Activated T-cell treated with anti-CD3 and anti-CD28 coated beads, Interleukin-2, amount 50 U/mL, for 48 hours (primary cell): ENCODE measurements around the gene UNKL.
A peak's percentile ranks its signal among the peaks of the same experiment; 100 is the strongest.

Source experiments
- DNase-seq, 2 experiments: peaks; one replicate each; pipeline ENCODE4 v3.0.0-alpha.2; 2020

Gene UNKL

GRCh38 chr16:1430759-1431496 lies 16.4 kb upstream of the UNKL start, which contains the start of gene PERCC1:
PERCC1 (plus strand) TSS chr16:1431078; CDS start chr16:1432594, 1,516 bp downstream.
- DNase-seq = no peak

GRCh38 chr16:1430214-1430758 lies 15.8 kb upstream of the UNKL start:
- no peak for DNase-seq

- no peak for DNase-seq
Measured at GRCh38 chr16:1429631-1430030, 15.1 kb upstream of the UNKL start.

- DNase-seq = no peak
Measured at GRCh38 chr16:1429012-1429411, 14.5 kb upstream of the UNKL start.

GRCh38 chr16:1428511-1428910 lies 14.0 kb upstream of the UNKL start:
- DNase-seq = peak; percentile 66 to 76

GRCh38 chr16:1427473-1428461 lies 13.3 kb upstream of the UNKL start:
- DNase-seq = no peak

- DNase-seq = no peak
Measured at GRCh38 chr16:1426734-1427471, 12.4 kb upstream of the UNKL start.

GRCh38 chr16:1425616-1426370 lies 11.3 kb upstream of the UNKL start:
- no peak for DNase-seq

GRCh38 chr16:1424028-1424427 lies 9.5 kb upstream of the UNKL start:
- DNase-seq = no peak

- DNase-seq = no peak
Measured at GRCh38 chr16:1422076-1422475, 7.6 kb upstream of the UNKL start.

- no peak for DNase-seq
Measured at GRCh38 chr16:1420111-1420539, 5.6 kb upstream of the UNKL start.

- no peak for DNase-seq
Measured at GRCh38 chr16:1416521-1416941, 2.0 kb upstream of the UNKL start.

- peak; percentile 82 to 84 for DNase-seq
Measured at GRCh38 chr16:1413684-1414531, 596 bp downstream of the UNKL start.

GRCh38 chr16:1412847-1413246 lies 1.7 kb downstream of the UNKL start:
- DNase-seq = no peak

- peak; percentile 99 for DNase-seq
Measured at GRCh38 chr16:1408171-1408837, 6.2 kb downstream of the UNKL start.

GRCh38 chr16:1407753-1408152 lies 6.8 kb downstream of the UNKL start:
- no peak for DNase-seq

GRCh38 chr16:1403733-1404132 lies 10.8 kb downstream of the UNKL start:
- no peak for DNase-seq

- no peak for DNase-seq
Measured at GRCh38 chr16:1403036-1403435, 11.5 kb downstream of the UNKL start.

GRCh38 chr16:1401758-1402154 lies 12.7 kb downstream of the UNKL start:
- DNase-seq = no peak

- no peak for DNase-seq
Measured at GRCh38 chr16:1401061-1401757, 13.3 kb downstream of the UNKL start.
